MM.1S (cell line): ENCODE measurements around the gene ROR2.

Source experiments
- DNase-seq: peaks from one replicate; pipeline ENCODE4 v3.0.0-alpha.2; 2015
- H2AFZ ChIP-seq: fragments of 300-600 bp; sonication (generic); 2 replicates; pipeline ENCODE4 v1.6.0; 2016; ENCODE audit warnings: antibody characterized with exemption, low read length
- H3F3A ChIP-seq: fragments of 300-600 bp; sonication (generic); 2 replicates; pipeline ENCODE4 v1.6.1; 2016; ENCODE audit warnings: mild to moderate bottlenecking, antibody characterized with exemption, low read length, moderate library complexity, mixed read lengths; ENCODE audit not compliant: insufficient read depth
- H3K27ac ChIP-seq: fragments of 300-600 bp; sonication (generic); 2 replicates; pipeline ENCODE4 v1.5.1; 2016; ENCODE audit warnings: mild to moderate bottlenecking, low read length
- H3K27me3 ChIP-seq: fragments of 300-600 bp; sonication (generic); replicated peaks from 2 replicates; pipeline ENCODE4 v1.6.0; 2016; ENCODE audit warnings: low read length; ENCODE audit not compliant: insufficient read depth
- H3K36me3 ChIP-seq: fragments of 300-600 bp; sonication (generic); replicated peaks from 2 replicates; pipeline ENCODE4 v1.6.1; 2016; ENCODE audit warnings: mild to moderate bottlenecking, low read length, mixed read lengths; ENCODE audit not compliant: insufficient read depth
- H3K4me1 ChIP-seq: fragments of 300-600 bp; sonication (generic); 2 replicates; pipeline ENCODE4 v1.6.1; 2016; ENCODE audit warnings: low read length, mixed read lengths
- H3K4me2 ChIP-seq: fragments of 300-600 bp; sonication (generic); 2 replicates; pipeline ENCODE4 v1.6.0; 2016; ENCODE audit warnings: low read depth, low read length
- H3K4me3 ChIP-seq: fragments of 300-600 bp; sonication (generic); 2 replicates; pipeline ENCODE4 v1.5.1; 2016; ENCODE audit warnings: low read length, mixed read lengths
- H3K79me2 ChIP-seq: fragments of 300-600 bp; sonication (generic); 2 replicates; pipeline ENCODE4 v1.6.1; 2016; ENCODE audit warnings: mixed run types, low read length, mixed read lengths
- H3K9ac ChIP-seq: fragments of 300-600 bp; sonication (generic); 2 replicates; pipeline ENCODE4 v1.6.1; 2016; ENCODE audit warnings: low read length, mixed read lengths
- H3K9me2 ChIP-seq: fragments of 300-600 bp; sonication (generic); replicated peaks from 2 replicates; pipeline ENCODE4 v1.6.1; 2016; ENCODE audit warnings: mild to moderate bottlenecking, low read length, mixed read lengths; ENCODE audit not compliant: insufficient read depth
- H3K9me3 ChIP-seq: fragments of 300-600 bp; sonication (generic); replicated peaks from 2 replicates; pipeline ENCODE4 v1.6.1; 2016; ENCODE audit warnings: mild to moderate bottlenecking, low read length, mixed read lengths; ENCODE audit not compliant: insufficient read depth
- H4K20me1 ChIP-seq: fragments of 300-600 bp; sonication (generic); 2 replicates; pipeline ENCODE4 v1.6.1; 2016; ENCODE audit warnings: mild to moderate bottlenecking, low read length, moderate library complexity, mixed read lengths; ENCODE audit not compliant: insufficient read depth
- CTCF ChIP-seq: fragments of 300-600 bp; sonication (generic); IDR thresholded peaks from 2 replicates; pipeline ENCODE4 v1.5.1; 2016; ENCODE audit warnings: antibody characterized with exemption, low read length, mixed read lengths
- EZH2 ChIP-seq: fragments of 300-600 bp; sonication (generic); optimal IDR thresholded peaks from 2 replicates; pipeline ENCODE3; 2017; ENCODE audit warnings: low read depth, mild to moderate bottlenecking, antibody characterized with exemption, low read length, mixed read lengths
- EZH2phosphoT487 ChIP-seq: fragments of 300-600 bp; sonication (generic); IDR thresholded peaks from 2 replicates; pipeline ENCODE4 v1.6.1; 2018; ENCODE audit warnings: antibody characterized with exemption, low read length

Gene ROR2

GRCh38 chr9:91750343-91750742, 199.7 kb downstream of the ROR2 start:
- Histone ChIP-seq H3K9me3 (no peaks in the 10 kb centered on the region), H3K9me2 (no peaks in the 10 kb centered on the region), H3F3A (no peaks in the 10 kb centered on the region), H3K4me1 (peaks cover 9% of the 10 kb centered on the region), H3K27ac (no peak overlapping the region), H3K4me3 (no peak overlapping the region), H3K27me3 (no peaks in the 10 kb centered on the region), H3K79me2 (no peaks in the 10 kb centered on the region), H2AFZ (no peak overlapping the region), H4K20me1 (no peaks in the 10 kb centered on the region), H3K36me3 (no peaks in the 10 kb centered on the region), H3K9ac (no peak overlapping the region), H3K4me2 (no peak overlapping the region)
- no peak for DNase-seq
- TF ChIP-seq EZH2phosphoT487: no peak
- TF ChIP-seq CTCF: no peak
- TF ChIP-seq EZH2: no peak

- Histone ChIP-seq H3K9ac (no peak overlapping the region), H3K27ac (no peak overlapping the region), H4K20me1 (no peaks in the 10 kb centered on the region), H3K4me1 (peaks cover 9% of the 10 kb centered on the region), H3K36me3 (no peaks in the 10 kb centered on the region), H3K79me2 (no peaks in the 10 kb centered on the region), H3K4me3 (no peak overlapping the region), H3K9me2 (no peaks in the 10 kb centered on the region), H3K27me3 (no peaks in the 10 kb centered on the region), H3F3A (no peaks in the 10 kb centered on the region), H3K4me2 (no peak overlapping the region), H3K9me3 (no peaks in the 10 kb centered on the region), H2AFZ (no peak overlapping the region)
- DNase-seq: no peak
- TF ChIP-seq CTCF (no peak), EZH2phosphoT487 (no peak), EZH2 (no peak)
Measured at GRCh38 chr9:91746904-91747303, 203.1 kb downstream of the ROR2 start.

GRCh38 chr9:91746357-91746756, 203.7 kb downstream of the ROR2 start:
- Histone ChIP-seq H4K20me1 (no peaks in the 10 kb centered on the region), H3K9ac (no peak overlapping the region), H3K9me2 (no peaks in the 10 kb centered on the region), H3K27ac (no peak overlapping the region), H3K4me2 (no peak overlapping the region), H3K27me3 (no peaks in the 10 kb centered on the region), H2AFZ (no peak overlapping the region), H3F3A (no peaks in the 10 kb centered on the region), H3K36me3 (no peaks in the 10 kb centered on the region), H3K9me3 (no peaks in the 10 kb centered on the region), H3K4me3 (no peak overlapping the region), H3K79me2 (no peaks in the 10 kb centered on the region), H3K4me1 (peaks cover 9% of the 10 kb centered on the region)
- DNase-seq: no peak
- TF ChIP-seq EZH2: no peak
- no peak for TF ChIP-seq CTCF
- TF ChIP-seq EZH2phosphoT487: no peak

GRCh38 chr9:91744114-91744513, 205.9 kb downstream of the ROR2 start:
- H3K27me3 ChIP-seq: no peaks in the 10 kb centered on the region
- no peak overlapping the region for H3K4me3 ChIP-seq
- H2AFZ ChIP-seq: no peak overlapping the region
- H3K4me1 ChIP-seq: no peaks in the 10 kb centered on the region
- no peaks in the 10 kb centered on the region for H3K36me3 ChIP-seq
- no peak overlapping the region for H3K4me2 ChIP-seq
- no peak overlapping the region for H3K27ac ChIP-seq
- no peak for DNase-seq
- no peaks in the 10 kb centered on the region for H3K9me3 ChIP-seq
- H4K20me1 ChIP-seq: no peaks in the 10 kb centered on the region
- H3K79me2 ChIP-seq: no peaks in the 10 kb centered on the region
- no peaks in the 10 kb centered on the region for H3K9me2 ChIP-seq
- no peaks in the 10 kb centered on the region for H3F3A ChIP-seq
- TF ChIP-seq EZH2: no peak
- no peak for TF ChIP-seq CTCF
- TF ChIP-seq EZH2phosphoT487: no peak
- no peak overlapping the region for H3K9ac ChIP-seq
